PC-9 (cell line): Measurements from ENCODE around the gene TMOD2.

ENCODE experiments used
- EZH2 ChIP-seq: fragments of 200-600 bp; sonication (generic); IDR thresholded peaks from 2 replicates; pipeline ENCODE4 v1.8.0; 2017; ENCODE audit warnings: antibody characterized with exemption, low read depth
- TF ChIP-seq, protein P1 (sequence below): fragments of 200-600 bp; sonication (generic); conservative IDR thresholded peaks from 2 replicates; pipeline ENCODE4 v1.6.1; 2017; ENCODE audit warnings: mixed run types, antibody characterized with exemption, mild to moderate bottlenecking, moderate library complexity

- TF ChIP-seq, protein P1, sequence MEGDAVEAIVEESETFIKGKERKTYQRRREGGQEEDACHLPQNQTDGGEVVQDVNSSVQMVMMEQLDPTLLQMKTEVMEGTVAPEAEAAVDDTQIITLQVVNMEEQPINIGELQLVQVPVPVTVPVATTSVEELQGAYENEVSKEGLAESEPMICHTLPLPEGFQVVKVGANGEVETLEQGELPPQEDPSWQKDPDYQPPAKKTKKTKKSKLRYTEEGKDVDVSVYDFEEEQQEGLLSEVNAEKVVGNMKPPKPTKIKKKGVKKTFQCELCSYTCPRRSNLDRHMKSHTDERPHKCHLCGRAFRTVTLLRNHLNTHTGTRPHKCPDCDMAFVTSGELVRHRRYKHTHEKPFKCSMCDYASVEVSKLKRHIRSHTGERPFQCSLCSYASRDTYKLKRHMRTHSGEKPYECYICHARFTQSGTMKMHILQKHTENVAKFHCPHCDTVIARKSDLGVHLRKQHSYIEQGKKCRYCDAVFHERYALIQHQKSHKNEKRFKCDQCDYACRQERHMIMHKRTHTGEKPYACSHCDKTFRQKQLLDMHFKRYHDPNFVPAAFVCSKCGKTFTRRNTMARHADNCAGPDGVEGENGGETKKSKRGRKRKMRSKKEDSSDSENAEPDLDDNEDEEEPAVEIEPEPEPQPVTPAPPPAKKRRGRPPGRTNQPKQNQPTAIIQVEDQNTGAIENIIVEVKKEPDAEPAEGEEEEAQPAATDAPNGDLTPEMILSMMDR, result no peak
- TF ChIP-seq EZH2, result no peak
Observed at GRCh38 chr15:51829376-51830275, 78.2 kb downstream of the TMOD2 start, which contains the start of gene TMOD3.
